Left ventricle myocardium inferior (tissue), 1 donor: ENCODE measurements around the gene KRT83. TPM values are rescaled to one million over a fixed set of nuclear protein-coding genes. Genes with fewer than 3 reads are reported as not detected.

ENCODE experiments used
- DNase-seq: peaks from one replicate; pipeline ENCODE4 v3.0.0-alpha.2; 2020
- H3K27ac ChIP-seq: fragments of 200-600 bp; replicated peaks from 2 replicates; pipeline ENCODE4 v1.8.0; 2021
- H3K27me3 ChIP-seq: fragments of 200-600 bp; 2 replicates; pipeline ENCODE4 v1.8.0; 2021; ENCODE audit warnings: low read depth
- H3K36me3 ChIP-seq: fragments of 200-600 bp; 2 replicates; pipeline ENCODE4 v1.8.0; 2021
- H3K4me1 ChIP-seq: fragments of 200-600 bp; 2 replicates; pipeline ENCODE4 v1.8.0; 2021
- H3K4me3 ChIP-seq: fragments of 200-600 bp; 2 replicates; pipeline ENCODE4 v1.8.0; 2021; ENCODE audit warnings: mild to moderate bottlenecking, moderate library complexity
- H3K9me3 ChIP-seq: fragments of 200-600 bp; replicated peaks from 2 replicates; pipeline ENCODE4 v1.8.0; 2021
- CTCF ChIP-seq: fragments of 200-600 bp; IDR thresholded peaks from 2 replicates; pipeline ENCODE4 v1.8.0; 2021; ENCODE audit warnings: antibody characterized with exemption, mild to moderate bottlenecking, borderline replicate concordance
- intact Hi-C: fragments of 100-400 bp; cut with micrococcal nuclease; formaldehyde crosslinking; loops from one replicate; pipeline ENCODE4 v1.11.0; 2022
- total RNA-seq: library from RNA; stranded (reverse); fragmentation: NEBNext Ultra II Directional; extraction: Animal tissue kit (Norgen Biotek cat#: 25700); gene quantifications from one replicate; pipeline ENCODE4 v1.2.1, GENCODE V29; 2021
- donor health status: DM: no; HTN: yes; CAD: no; lungs with severe emphysema.

KRT83 gene
- total RNA-seq, 1 donor from 2014 or later, result not detected

- intact Hi-C loops, result no loop called here
- no peaks in the 10 kb centered on the region for H3K9me3 ChIP-seq
- no peak for DNase-seq
- TF ChIP-seq CTCF, result no peak
- no peaks in the 10 kb centered on the region for H3K36me3 ChIP-seq
- H3K4me3 ChIP-seq, result no peak overlapping the region
- peaks cover 88% of the 10 kb centered on the region for H3K27me3 ChIP-seq
- no peak overlapping the region for H3K27ac ChIP-seq
- peaks cover 7% of the 10 kb centered on the region for H3K4me1 ChIP-seq
Measured at GRCh38 chr12:52313926-52314325, 7.3 kb downstream of the KRT83 start.

- peaks cover 88% of the 10 kb centered on the region for H3K27me3 ChIP-seq
- intact Hi-C loops, result no loop called here
Measured at GRCh38 chr12:52313461-52313860, 7.7 kb downstream of the KRT83 start.

GRCh38 chr12:52312086-52312485 is 9.1 kb downstream of the KRT83 start:
- intact Hi-C loops, result no loop called here
- peaks cover 15% of the 10 kb centered on the region for H3K4me1 ChIP-seq
- no peak for TF ChIP-seq CTCF

More at GRCh38 chr12:52313461-52313860, 7.7 kb downstream of the KRT83 start:
- no peak for TF ChIP-seq CTCF
- Histone ChIP-seq H3K27ac (no peak overlapping the region), H3K36me3 (no peaks in the 10 kb centered on the region), H3K4me3 (no peak overlapping the region), H3K4me1 (peaks cover 10% of the 10 kb centered on the region), H3K9me3 (no peaks in the 10 kb centered on the region)
- DNase-seq, result no peak

GRCh38 chr12:52311285-52311648 is 9.9 kb downstream of the KRT83 start:
- no peak for TF ChIP-seq CTCF
- Histone ChIP-seq H3K4me3 (no peak overlapping the region), H3K9me3 (no peaks in the 10 kb centered on the region), H3K27ac (no peak overlapping the region), H3K36me3 (no peaks in the 10 kb centered on the region), H3K27me3 (peaks cover 94% of the 10 kb centered on the region), H3K4me1 (peaks cover 15% of the 10 kb centered on the region)
- no peak for DNase-seq
- intact Hi-C loops, result no loop called here

More at GRCh38 chr12:52312086-52312485, 9.1 kb downstream of the KRT83 start:
- H3K27ac ChIP-seq, result no peak overlapping the region
- no peak overlapping the region for H3K4me3 ChIP-seq
- H3K27me3 ChIP-seq, result peaks cover 88% of the 10 kb centered on the region
- DNase-seq, result no peak
- no peaks in the 10 kb centered on the region for H3K36me3 ChIP-seq
- no peaks in the 10 kb centered on the region for H3K9me3 ChIP-seq

GRCh38 chr12:52310622-52311284 is 10.4 kb downstream of the KRT83 start:
- TF ChIP-seq CTCF, result no peak
- H3K4me1 ChIP-seq, result peaks cover 15% of the 10 kb centered on the region
- no peak overlapping the region for H3K27ac ChIP-seq
- intact Hi-C loops, result no loop called here
- H3K9me3 ChIP-seq, result no peaks in the 10 kb centered on the region
- no peaks in the 10 kb centered on the region for H3K36me3 ChIP-seq
- H3K27me3 ChIP-seq, result peaks cover 95% of the 10 kb centered on the region
- H3K4me3 ChIP-seq, result no peak overlapping the region
- no peak for DNase-seq
